ENCODE data around the gene ARL14EPL. TPM values are rescaled to one million over a fixed set of nuclear protein-coding genes. Genes with fewer than 3 reads are reported as not detected.
"Not testable (repeated sequence)": the region's sequence is repeated elsewhere in the genome, so short reads cannot be mapped to it uniquely, and the experiment has no call there.

ARL14EPL gene
- total RNA-seq, 6 donors from 2014 or later, result not detected

- no peak for TF ChIP-seq CTCF (IDR thresholded peaks at IDR 0.05)
- no peak for TF ChIP-seq POLR2A (IDR thresholded peaks at IDR 0.05)
- ATAC-seq (ENCODE audit: low FRiP score in 2 of 2), result no peak
- H3K4me1 ChIP-seq, result peaks cover 0 to under 1% (median 0%) of the 10 kb centered on the region in 4 donors
- DNase-seq, result no peak
- no peak overlapping the region for H3K27ac ChIP-seq
- no peak overlapping the region for H3K4me3 ChIP-seq
- WGBS, 2 donors, result 0 to 4% methylated on average over 1 of the region's 1 CpG
- H3K36me3 ChIP-seq, result peaks cover 7 to 65% (median 23%) of the 10 kb centered on the region in 4 donors
- no peaks in the 10 kb centered on the region for H3K9me3 ChIP-seq
- H3K27me3 ChIP-seq, result no peaks in the 10 kb centered on the region
Observed at GRCh38 chr5:116091416-116091815, 59.1 kb downstream of the ARL14EPL start.

DNA sequence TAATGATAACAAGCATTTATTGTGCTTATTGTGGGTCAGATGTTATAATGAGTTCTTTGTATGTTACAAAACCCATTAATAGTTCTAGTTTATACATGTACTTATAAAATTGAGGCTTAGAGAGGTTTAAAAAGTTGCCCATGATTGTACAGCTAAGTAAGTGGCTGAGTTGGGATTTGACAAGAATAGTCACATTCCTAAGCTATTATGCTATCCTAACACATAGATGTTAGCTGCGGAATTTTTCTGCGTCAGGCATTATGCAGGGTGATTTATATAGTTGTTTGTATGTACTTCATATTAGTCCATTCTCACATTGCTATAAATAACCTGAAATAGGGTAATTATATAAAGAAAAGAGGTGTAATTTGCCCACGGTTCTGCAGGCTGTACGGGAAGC is 65.0 kb downstream of the ARL14EPL start:
- H3K27me3 ChIP-seq, result no peaks in the 10 kb centered on the region
- TF ChIP-seq CTCF (IDR thresholded peaks at IDR 0.05), result no peak
- no peak for TF ChIP-seq EP300 (IDR thresholded peaks at IDR 0.05)
- TF ChIP-seq POLR2AphosphoS5 (IDR thresholded peaks at IDR 0.05), result no peak
- no peak for TF ChIP-seq POLR2A (IDR thresholded peaks at IDR 0.05)
- H3K36me3 ChIP-seq, result peaks cover 7 to 59% (median 24%) of the 10 kb centered on the region in 4 donors
- whole genome bisulfite sequencing, 2 donors, result 94 to 97% methylated on average over 4 of the region's 4 CpGs
- H3K27ac ChIP-seq, result no peak overlapping the region
- no peaks in the 10 kb centered on the region for H3K4me1 ChIP-seq
- ATAC-seq (ENCODE audit: low FRiP score in 2 of 2), result no peak
- no peak for DNase-seq
- no peaks in the 10 kb centered on the region for H3K9me3 ChIP-seq
- no peak overlapping the region for H3K4me3 ChIP-seq

DNA sequence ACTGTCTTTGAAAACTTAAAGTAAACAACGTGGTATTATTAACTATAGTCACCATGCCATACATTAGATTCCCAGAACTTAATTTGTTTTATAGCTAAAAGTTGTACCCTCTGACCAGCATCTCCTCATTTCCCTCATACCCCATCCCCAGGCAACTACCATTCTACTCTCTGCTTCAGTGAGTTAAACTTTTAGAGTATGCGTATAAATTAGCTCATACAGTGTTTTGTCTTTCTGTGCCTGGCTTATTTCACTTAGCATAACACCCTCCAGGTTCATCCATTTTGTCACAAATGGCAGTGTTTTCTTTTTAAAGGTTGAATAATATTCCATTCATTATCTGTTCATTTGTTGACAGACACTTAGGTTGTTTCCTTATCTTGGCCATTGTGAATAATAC is 66.7 kb downstream of the ARL14EPL start:
- ATAC-seq (ENCODE audit: low FRiP score in 2 of 2), result no peak
- 95 to 99% methylated on average over 2 of the region's 2 CpGs for WGBS, 2 donors
- Histone ChIP-seq H3K27ac (no peak overlapping the region), H3K9me3 (no peaks in the 10 kb centered on the region), H3K36me3 (peaks cover 0 to 43% (median 10%) of the 10 kb centered on the region in 4 donors), H3K4me3 (no peak overlapping the region), H3K4me1 (no peaks in the 10 kb centered on the region), H3K27me3 (no peaks in the 10 kb centered on the region)
- TF ChIP-seq POLR2A (IDR thresholded peaks at IDR 0.05) (no peak), CTCF (IDR thresholded peaks at IDR 0.05) (no peak), EP300 (IDR thresholded peaks at IDR 0.05) (no peak)
- no peak for DNase-seq

- H3K27me3 ChIP-seq; DNase-seq; H3K36me3 ChIP-seq; H3K9me3 ChIP-seq; ATAC-seq (ENCODE audit: low FRiP score in 2 of 2); H3K27ac ChIP-seq; H3K4me3 ChIP-seq; H3K4me1 ChIP-seq: not testable (repeated sequence)
- WGBS, 2 donors, result 98 to 100% methylated on average over 2 of the region's 2 CpGs
Observed at GRCh38 chr5:116104941-116105340, 72.7 kb downstream of the ARL14EPL start.

Other genes starting within 250 kb of the ARL14EPL start
- gene CDO1, start 215.8 kb upstream of the ARL14EPL start, total RNA-seq, result 10 to 100 TPM in 1 of 6 donors, 1 to 10 TPM in 5; 2.3 to 14.4 (median 6.9) TPM
- 10 to 100 TPM; 28.3 to 63.0 (median 33.0) TPM for gene ATG12, start 190.9 kb upstream of the ARL14EPL start, total RNA-seq
- 10 to 100 TPM in 5 of 6 donors, 1 to 10 TPM in 1; 8.9 to 81.1 (median 46.5) TPM for gene AP3S1, start 190.5 kb upstream of the ARL14EPL start, total RNA-seq
- gene LVRN, start 70.0 kb upstream of the ARL14EPL start, total RNA-seq, result under 1 TPM in 3 of 6 donors, not detected in 3; 0.17 to 0.40 (median 0.30) TPM
- 10 to 100 TPM; 16.5 to 49.2 (median 25.4) TPM for gene COMMD10, start 52.6 kb downstream of the ARL14EPL start, total RNA-seq

Measured in upper lobe of left lung (tissue), 6 donors.